ENCODE results near the gene SLC4A7. TPM values are rescaled to one million over a fixed set of nuclear protein-coding genes. Genes with fewer than 3 reads are reported as not detected.

The SLC4A7 gene
- total RNA-seq, 1 experiment from 2014 or later, result 28.1 TPM

DNA sequence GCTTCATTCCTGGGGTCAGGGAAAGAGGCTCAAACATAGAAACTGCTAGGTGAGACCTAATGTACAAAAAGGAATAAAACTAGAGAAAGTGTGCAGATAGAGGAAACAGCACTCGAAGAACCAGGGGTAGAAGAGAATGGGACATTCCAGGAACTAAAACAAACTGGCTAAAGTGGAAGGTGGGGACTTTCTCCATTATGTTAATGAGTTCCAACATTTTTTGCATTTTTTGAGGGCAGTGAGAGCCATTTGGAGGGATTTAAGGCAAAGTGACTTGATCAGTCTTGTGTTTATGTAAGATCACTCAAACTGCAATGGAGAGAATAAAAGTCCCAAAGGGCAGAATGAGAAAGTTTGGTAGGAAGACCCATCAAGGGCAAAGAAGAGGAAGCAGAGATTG is 20.6 kb upstream of the SLC4A7 start:
- no peaks in the 10 kb centered on the region for H3K79me2 ChIP-seq (ENCODE audit: low read depth)
- ChIA-PET POLR2A (ENCODE audit: unreplicated experiment) (no interaction called here), CTCF (no interaction called here)
- H3K9me2 ChIP-seq (ENCODE audit: insufficient read depth), result no peaks in the 10 kb centered on the region
- BruUV-seq (replicated peaks), result no TSS peak
- H3K36me3 ChIP-seq (ENCODE audit: low read depth), result no peaks in the 10 kb centered on the region
- H3K4me1 ChIP-seq (replicated peaks; ENCODE audit: insufficient read depth), result peaks cover 33% of the 10 kb centered on the region
- TF ChIP-seq, protein P1, sequence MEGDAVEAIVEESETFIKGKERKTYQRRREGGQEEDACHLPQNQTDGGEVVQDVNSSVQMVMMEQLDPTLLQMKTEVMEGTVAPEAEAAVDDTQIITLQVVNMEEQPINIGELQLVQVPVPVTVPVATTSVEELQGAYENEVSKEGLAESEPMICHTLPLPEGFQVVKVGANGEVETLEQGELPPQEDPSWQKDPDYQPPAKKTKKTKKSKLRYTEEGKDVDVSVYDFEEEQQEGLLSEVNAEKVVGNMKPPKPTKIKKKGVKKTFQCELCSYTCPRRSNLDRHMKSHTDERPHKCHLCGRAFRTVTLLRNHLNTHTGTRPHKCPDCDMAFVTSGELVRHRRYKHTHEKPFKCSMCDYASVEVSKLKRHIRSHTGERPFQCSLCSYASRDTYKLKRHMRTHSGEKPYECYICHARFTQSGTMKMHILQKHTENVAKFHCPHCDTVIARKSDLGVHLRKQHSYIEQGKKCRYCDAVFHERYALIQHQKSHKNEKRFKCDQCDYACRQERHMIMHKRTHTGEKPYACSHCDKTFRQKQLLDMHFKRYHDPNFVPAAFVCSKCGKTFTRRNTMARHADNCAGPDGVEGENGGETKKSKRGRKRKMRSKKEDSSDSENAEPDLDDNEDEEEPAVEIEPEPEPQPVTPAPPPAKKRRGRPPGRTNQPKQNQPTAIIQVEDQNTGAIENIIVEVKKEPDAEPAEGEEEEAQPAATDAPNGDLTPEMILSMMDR (conservative IDR thresholded peaks at IDR 0.05), result no peak
- TF ChIP-seq EZH2 (IDR thresholded peaks at IDR 0.05; ENCODE audit: low read depth), result no peak
- H3K27ac ChIP-seq, result no peak overlapping the region
- H4K20me1 ChIP-seq (ENCODE audit: insufficient read depth), result no peaks in the 10 kb centered on the region
- H3F3A ChIP-seq (ENCODE audit: insufficient read depth, low read depth), result peaks cover 36% of the 10 kb centered on the region
- H3K9me3 ChIP-seq (ENCODE audit: insufficient read depth, low read depth), result peaks cover 5% of the 10 kb centered on the region; the same call in 1 of the 2 replicates
- no peak overlapping the region for H2AFZ ChIP-seq
- H3K4me2 ChIP-seq, result no peak overlapping the region
- intact Hi-C loops (cut with micrococcal nuclease; ENCODE audit: unreplicated experiment), result no loop called here
- no peak for DNase-seq
- no peak overlapping the region for H3K4me3 ChIP-seq
- no peaks in the 10 kb centered on the region for H3K27me3 ChIP-seq (ENCODE audit: insufficient read depth, low read depth)

DNA sequence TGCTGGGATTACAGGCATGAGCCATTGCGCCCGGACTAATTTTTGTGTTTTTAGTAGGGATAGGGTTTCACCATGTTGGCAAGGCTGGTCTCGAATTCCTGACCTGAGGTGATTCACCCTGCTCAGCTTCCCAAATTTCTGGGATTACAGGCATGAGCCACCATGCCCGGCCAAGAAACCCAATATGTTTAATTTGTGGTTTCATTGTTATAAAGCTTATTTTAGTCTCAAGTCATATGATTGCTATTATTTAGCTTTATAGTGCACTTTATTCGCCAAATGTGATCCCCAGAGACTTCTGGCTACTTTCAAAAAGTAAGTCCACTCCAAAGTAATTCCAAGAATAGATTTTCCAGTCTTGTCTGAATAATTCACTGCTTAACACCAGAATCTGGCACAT is 19.3 kb upstream of the SLC4A7 start:
- no peaks in the 10 kb centered on the region for H3K79me2 ChIP-seq (ENCODE audit: low read depth)
- no peaks in the 10 kb centered on the region for H3K27me3 ChIP-seq (ENCODE audit: insufficient read depth, low read depth)
- POLR2A ChIA-PET (ENCODE audit: unreplicated experiment), result interaction anchor here (0.6 kb wide), 1 partner anchor 33 kb away, joined by 3 read pairs; no protein-coding TSS in a partner anchor
- BruUV-seq (replicated peaks), result no TSS peak
- no peak overlapping the region for H3K4me3 ChIP-seq
- H3K9me2 ChIP-seq (ENCODE audit: insufficient read depth), result no peaks in the 10 kb centered on the region
- H2AFZ ChIP-seq, result no peak overlapping the region
- DNase-seq, result no peak
- no peaks in the 10 kb centered on the region for H3K36me3 ChIP-seq (ENCODE audit: low read depth)
- peaks cover 41% of the 10 kb centered on the region for H3F3A ChIP-seq (ENCODE audit: insufficient read depth, low read depth)
- CTCF ChIA-PET, result no interaction called here
- no peaks in the 10 kb centered on the region for H4K20me1 ChIP-seq (ENCODE audit: insufficient read depth)
- no peak for TF ChIP-seq EZH2 (IDR thresholded peaks at IDR 0.05; ENCODE audit: low read depth)
- TF ChIP-seq, protein P1 (conservative IDR thresholded peaks at IDR 0.05), result no peak
- no peak overlapping the region for H3K4me2 ChIP-seq
- H3K4me1 ChIP-seq (replicated peaks; ENCODE audit: insufficient read depth), result peaks cover 37% of the 10 kb centered on the region
- no peak overlapping the region for H3K27ac ChIP-seq
- H3K9me3 ChIP-seq (ENCODE audit: insufficient read depth, low read depth), result peaks cover 5% of the 10 kb centered on the region; the same call in 1 of the 2 replicates
- intact Hi-C loops (cut with micrococcal nuclease; ENCODE audit: unreplicated experiment), result no loop called here

GRCh38 chr3:27501759-27502158 is 17.6 kb upstream of the SLC4A7 start:
- BruUV-seq (replicated peaks), result no TSS peak
- no peak overlapping the region for H3K27ac ChIP-seq
- peaks cover under 1% of the 10 kb centered on the region; the same call in 1 of the 2 replicates for H3K9me3 ChIP-seq (ENCODE audit: insufficient read depth, low read depth)
- no peaks in the 10 kb centered on the region for H3K9me2 ChIP-seq (ENCODE audit: insufficient read depth)
- intact Hi-C loops (cut with micrococcal nuclease; ENCODE audit: unreplicated experiment), result no loop called here
- POLR2A ChIA-PET (ENCODE audit: unreplicated experiment), result no interaction called here
- TF ChIP-seq EZH2 (IDR thresholded peaks at IDR 0.05; ENCODE audit: low read depth), result no peak
- TF ChIP-seq, protein P1 (conservative IDR thresholded peaks at IDR 0.05), result no peak
- no peak overlapping the region for H3K4me3 ChIP-seq
- H3K4me2 ChIP-seq, result no peak overlapping the region
- H3K27me3 ChIP-seq (ENCODE audit: insufficient read depth, low read depth), result no peaks in the 10 kb centered on the region
- H3F3A ChIP-seq (ENCODE audit: insufficient read depth, low read depth), result peaks cover 23% of the 10 kb centered on the region
- H2AFZ ChIP-seq, result no peak overlapping the region
- H3K36me3 ChIP-seq (ENCODE audit: low read depth), result no peaks in the 10 kb centered on the region
- CTCF ChIA-PET, result no interaction called here
- H3K4me1 ChIP-seq (replicated peaks; ENCODE audit: insufficient read depth), result peaks cover 19% of the 10 kb centered on the region
- no peak for DNase-seq
- H3K79me2 ChIP-seq (ENCODE audit: low read depth), result no peaks in the 10 kb centered on the region
- no peaks in the 10 kb centered on the region for H4K20me1 ChIP-seq (ENCODE audit: insufficient read depth)

Data from PC-9 (cell line).